GM12878 (cell line): Measurements from ENCODE around the gene FNIP1.

ENCODE experiments used
- ESRRA ChIP-seq: IDR thresholded peaks from 2 replicates; pipeline ENCODE4 v1.6.1; 2012; ENCODE audit warnings: mild to moderate bottlenecking, low read length, improper control_type of control experiment
- EZH2 ChIP-seq: IDR thresholded peaks from 2 replicates; pipeline ENCODE4 v1.6.1; 2012; ENCODE audit warnings: low read depth, mild to moderate bottlenecking, control low read depth, inconsistent platforms, low read length, borderline replicate concordance; ENCODE audit not compliant: control insufficient read depth
- HCFC1 ChIP-seq: fragments of 150-350 bp; IDR thresholded peaks from 2 replicates; pipeline ENCODE4 v1.6.1; 2014; ENCODE audit warnings: low read length
- PAX5 ChIP-seq: IDR thresholded peaks from 2 replicates; pipeline ENCODE4 v1.6.1; 2011; ENCODE audit warnings: low read depth, low read length, borderline replicate concordance
- POLR2A ChIP-seq: IDR thresholded peaks from 2 replicates; pipeline ENCODE4 v1.6.1; 2011; ENCODE audit warnings: low read depth, mild to moderate bottlenecking, low read length
- POLR2AphosphoS5 ChIP-seq: IDR thresholded peaks from 2 replicates; pipeline ENCODE4 v1.6.1; 2011; ENCODE audit warnings: mild to moderate bottlenecking, low read length, inconsistent platforms
- SREBF2 ChIP-seq: IDR thresholded peaks from 2 replicates; pipeline ENCODE4 v1.6.1; 2012; ENCODE audit warnings: mild to moderate bottlenecking, low read length
- TAF1 ChIP-seq: IDR thresholded peaks from 2 replicates; pipeline ENCODE4 v1.6.1; 2011; ENCODE audit warnings: mild to moderate bottlenecking, low read depth, low read length, borderline replicate concordance
- TCF12 ChIP-seq: IDR thresholded peaks from 2 replicates; pipeline ENCODE4 v1.6.1; 2011; ENCODE audit warnings: low read depth, mild to moderate bottlenecking, low read length
- ZBED1 ChIP-seq: IDR thresholded peaks from 2 replicates; pipeline ENCODE4 v1.6.1; 2016; ENCODE audit warnings: borderline replicate concordance
- ZNF24 ChIP-seq: fragments of 450-650 bp; IDR thresholded peaks from 2 replicates; pipeline ENCODE4 v1.6.1; 2017; ENCODE audit warnings: antibody characterized with exemption, mild to moderate bottlenecking
- TF ChIP-seq, protein P1 (sequence below), 3 experiments: IDR thresholded peaks in 2 of 3; conservative IDR thresholded peaks in 1 of 3; 2 replicates each; pipeline ENCODE4 v1.5.1; 2011; ENCODE audit warnings: low read depth in 3 of 3, low read length in 3 of 3, mild to moderate bottlenecking in 3 of 3, control low read depth in 2 of 3, moderate library complexity in 2 of 3, inconsistent platforms in 1 of 3, mixed read lengths in 1 of 3; ENCODE audit not compliant: control insufficient read depth in 2 of 3, insufficient read depth in 1 of 3; ENCODE audit errors: extremely low read depth in 1 of 3
- TF ChIP-seq, protein P2 (sequence below): IDR thresholded peaks from 2 replicates; pipeline ENCODE4 v1.6.1; 2011; ENCODE audit warnings: borderline replicate concordance, low read depth, mild to moderate bottlenecking, moderate library complexity, mixed read lengths, low read length; ENCODE audit not compliant: insufficient read depth; ENCODE audit errors: extremely low read length
- TF ChIP-seq, protein P3 (sequence below): IDR thresholded peaks from 2 replicates; pipeline ENCODE4 v1.6.1; 2012; ENCODE audit warnings: low read depth, low read length, improper control_type of control experiment

DNA sequence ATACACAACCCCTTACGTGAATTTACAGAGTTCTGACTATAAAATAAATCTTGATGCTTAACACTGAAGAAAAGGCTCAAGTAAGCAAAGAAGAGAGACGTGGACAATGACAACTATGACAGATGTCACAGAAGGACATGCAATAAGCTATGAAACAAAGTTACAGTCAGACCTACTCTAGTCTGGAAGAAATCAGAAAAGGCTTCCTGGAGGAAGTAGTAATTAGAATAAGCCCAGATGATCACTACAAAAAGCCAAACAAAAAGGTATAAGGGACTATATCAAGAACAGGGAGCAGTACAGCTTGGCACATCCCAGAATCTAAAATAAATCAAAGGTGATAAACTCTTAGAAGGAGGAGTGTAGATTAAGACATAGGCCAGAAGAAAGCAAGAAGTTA is 6.3 kb downstream of the FNIP1 start:
- TF ChIP-seq, protein P1, sequence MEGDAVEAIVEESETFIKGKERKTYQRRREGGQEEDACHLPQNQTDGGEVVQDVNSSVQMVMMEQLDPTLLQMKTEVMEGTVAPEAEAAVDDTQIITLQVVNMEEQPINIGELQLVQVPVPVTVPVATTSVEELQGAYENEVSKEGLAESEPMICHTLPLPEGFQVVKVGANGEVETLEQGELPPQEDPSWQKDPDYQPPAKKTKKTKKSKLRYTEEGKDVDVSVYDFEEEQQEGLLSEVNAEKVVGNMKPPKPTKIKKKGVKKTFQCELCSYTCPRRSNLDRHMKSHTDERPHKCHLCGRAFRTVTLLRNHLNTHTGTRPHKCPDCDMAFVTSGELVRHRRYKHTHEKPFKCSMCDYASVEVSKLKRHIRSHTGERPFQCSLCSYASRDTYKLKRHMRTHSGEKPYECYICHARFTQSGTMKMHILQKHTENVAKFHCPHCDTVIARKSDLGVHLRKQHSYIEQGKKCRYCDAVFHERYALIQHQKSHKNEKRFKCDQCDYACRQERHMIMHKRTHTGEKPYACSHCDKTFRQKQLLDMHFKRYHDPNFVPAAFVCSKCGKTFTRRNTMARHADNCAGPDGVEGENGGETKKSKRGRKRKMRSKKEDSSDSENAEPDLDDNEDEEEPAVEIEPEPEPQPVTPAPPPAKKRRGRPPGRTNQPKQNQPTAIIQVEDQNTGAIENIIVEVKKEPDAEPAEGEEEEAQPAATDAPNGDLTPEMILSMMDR (IDR thresholded peaks at IDR 0.05 in 2 of 3, conservative IDR thresholded peaks at IDR 0.05 in 1 of 3; ENCODE audit: control insufficient read depth in 2 of 3, extremely low read depth in 1 of 3, insufficient read depth in 1 of 3, low read depth in 3 of 3, low read length in 3 of 3): no peak
- no peak for TF ChIP-seq POLR2A
- no peak for TF ChIP-seq SREBF2
- TF ChIP-seq POLR2AphosphoS5: no peak
- TF ChIP-seq, protein P2, sequence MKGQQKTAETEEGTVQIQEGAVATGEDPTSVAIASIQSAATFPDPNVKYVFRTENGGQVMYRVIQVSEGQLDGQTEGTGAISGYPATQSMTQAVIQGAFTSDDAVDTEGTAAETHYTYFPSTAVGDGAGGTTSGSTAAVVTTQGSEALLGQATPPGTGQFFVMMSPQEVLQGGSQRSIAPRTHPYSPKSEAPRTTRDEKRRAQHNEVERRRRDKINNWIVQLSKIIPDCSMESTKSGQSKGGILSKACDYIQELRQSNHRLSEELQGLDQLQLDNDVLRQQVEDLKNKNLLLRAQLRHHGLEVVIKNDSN: no peak
- TF ChIP-seq ZBED1: no peak
- TF ChIP-seq EZH2: no peak
- TF ChIP-seq ZNF24: no peak
- TF ChIP-seq PAX5: no peak
- TF ChIP-seq, protein P3, sequence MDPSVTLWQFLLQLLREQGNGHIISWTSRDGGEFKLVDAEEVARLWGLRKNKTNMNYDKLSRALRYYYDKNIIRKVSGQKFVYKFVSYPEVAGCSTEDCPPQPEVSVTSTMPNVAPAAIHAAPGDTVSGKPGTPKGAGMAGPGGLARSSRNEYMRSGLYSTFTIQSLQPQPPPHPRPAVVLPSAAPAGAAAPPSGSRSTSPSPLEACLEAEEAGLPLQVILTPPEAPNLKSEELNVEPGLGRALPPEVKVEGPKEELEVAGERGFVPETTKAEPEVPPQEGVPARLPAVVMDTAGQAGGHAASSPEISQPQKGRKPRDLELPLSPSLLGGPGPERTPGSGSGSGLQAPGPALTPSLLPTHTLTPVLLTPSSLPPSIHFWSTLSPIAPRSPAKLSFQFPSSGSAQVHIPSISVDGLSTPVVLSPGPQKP: no peak
- no peak for TF ChIP-seq TAF1
- no peak for TF ChIP-seq ESRRA
- no peak for TF ChIP-seq HCFC1
- no peak for TF ChIP-seq TCF12
